ENCODE data around the gene UBE2S.

- TF ChIP-seq CTCF (IDR thresholded peaks at IDR 0.05) (no peak), POLR2A (IDR thresholded peaks at IDR 0.05) (no peak), POLR2AphosphoS5 (IDR thresholded peaks at IDR 0.05) (no peak)
Observed at GRCh38 chr19:55435020-55435419, 27.4 kb upstream of the UBE2S start.

Measured in breast epithelium (tissue), 3 donors.